ENCODE data around the gene SLC16A12.

SLC16A12 gene

GRCh38 chr10:89440226-89441009, 95.0 kb downstream of the SLC16A12 start:
- TF ChIP-seq, protein P1, sequence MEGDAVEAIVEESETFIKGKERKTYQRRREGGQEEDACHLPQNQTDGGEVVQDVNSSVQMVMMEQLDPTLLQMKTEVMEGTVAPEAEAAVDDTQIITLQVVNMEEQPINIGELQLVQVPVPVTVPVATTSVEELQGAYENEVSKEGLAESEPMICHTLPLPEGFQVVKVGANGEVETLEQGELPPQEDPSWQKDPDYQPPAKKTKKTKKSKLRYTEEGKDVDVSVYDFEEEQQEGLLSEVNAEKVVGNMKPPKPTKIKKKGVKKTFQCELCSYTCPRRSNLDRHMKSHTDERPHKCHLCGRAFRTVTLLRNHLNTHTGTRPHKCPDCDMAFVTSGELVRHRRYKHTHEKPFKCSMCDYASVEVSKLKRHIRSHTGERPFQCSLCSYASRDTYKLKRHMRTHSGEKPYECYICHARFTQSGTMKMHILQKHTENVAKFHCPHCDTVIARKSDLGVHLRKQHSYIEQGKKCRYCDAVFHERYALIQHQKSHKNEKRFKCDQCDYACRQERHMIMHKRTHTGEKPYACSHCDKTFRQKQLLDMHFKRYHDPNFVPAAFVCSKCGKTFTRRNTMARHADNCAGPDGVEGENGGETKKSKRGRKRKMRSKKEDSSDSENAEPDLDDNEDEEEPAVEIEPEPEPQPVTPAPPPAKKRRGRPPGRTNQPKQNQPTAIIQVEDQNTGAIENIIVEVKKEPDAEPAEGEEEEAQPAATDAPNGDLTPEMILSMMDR (IDR thresholded peaks at IDR 0.05; ENCODE audit: low read depth, low read length, missing control alignments): no peak
- in situ Hi-C loops (cut with HindIII; ENCODE audit: low pct_ligation_motif_present, low sequenced_read_pairs): no loop called here
- DNase-seq: no peak
- Histone ChIP-seq H3K27me3 (replicated peaks) (no peaks in the 10 kb centered on the region), H3K4me3 (ENCODE audit: low read depth, low read length) (no peak overlapping the region), H3K36me3 (replicated peaks) (no peaks in the 10 kb centered on the region), H3K27ac (no peak overlapping the region)

DNA sequence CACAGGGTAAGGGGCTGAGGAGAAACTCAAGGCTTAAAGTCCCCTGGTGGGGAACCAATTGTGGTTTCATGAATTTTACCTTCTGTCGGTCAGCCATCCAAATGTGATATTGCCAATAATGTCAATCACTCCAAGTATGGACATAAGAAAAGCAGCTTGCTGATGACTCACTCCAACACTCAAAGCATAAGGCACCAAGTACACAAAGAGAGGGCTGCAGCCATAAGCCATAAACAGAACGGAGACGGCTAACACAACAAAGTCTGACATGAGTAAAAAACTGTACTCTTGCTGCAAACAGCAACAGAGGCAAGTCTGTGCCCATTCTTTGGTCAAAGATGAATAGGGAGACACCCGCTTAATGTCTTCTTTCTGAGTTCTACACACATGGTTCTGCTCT, 96.9 kb downstream of the SLC16A12 start:
- TF ChIP-seq, protein P1 (IDR thresholded peaks at IDR 0.05; ENCODE audit: low read depth, low read length, missing control alignments): no peak
- Histone ChIP-seq H3K27me3 (replicated peaks) (no peaks in the 10 kb centered on the region), H3K36me3 (replicated peaks) (no peaks in the 10 kb centered on the region), H3K27ac (no peak overlapping the region), H3K4me3 (ENCODE audit: low read depth, low read length) (no peak overlapping the region)
- in situ Hi-C loops (cut with HindIII; ENCODE audit: low pct_ligation_motif_present, low sequenced_read_pairs): no loop called here
- no peak for DNase-seq

- Histone ChIP-seq H3K27ac (no peak overlapping the region), H3K4me3 (ENCODE audit: low read depth, low read length) (no peak overlapping the region), H3K36me3 (replicated peaks) (no peaks in the 10 kb centered on the region), H3K27me3 (replicated peaks) (no peaks in the 10 kb centered on the region)
- TF ChIP-seq, protein P1 (IDR thresholded peaks at IDR 0.05; ENCODE audit: low read depth, low read length, missing control alignments): no peak
- peak; percentile 55 for DNase-seq
- in situ Hi-C loops (cut with HindIII; ENCODE audit: low pct_ligation_motif_present, low sequenced_read_pairs): no loop called here
These were observed 103.4 kb downstream of the SLC16A12 start for GRCh38 chr10:89431977-89432376.

DNA sequence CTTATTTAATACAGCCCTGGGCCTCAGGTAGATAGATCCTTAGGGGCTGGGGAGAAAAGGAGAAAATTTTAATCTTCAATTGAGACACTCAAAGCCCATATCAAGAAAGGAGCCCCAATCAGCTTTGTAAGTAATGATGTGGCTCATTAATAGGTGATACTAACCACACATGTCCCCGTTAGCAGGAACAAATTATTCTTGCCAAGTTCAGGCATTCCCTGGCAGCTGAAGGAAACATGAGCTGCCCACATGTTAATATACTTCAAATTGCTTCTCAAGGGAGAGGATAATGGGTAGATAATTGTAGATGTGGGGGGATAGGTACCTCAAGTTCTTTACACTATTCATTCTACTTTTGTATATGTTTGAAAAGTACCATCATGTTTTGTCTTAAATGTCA, 106.5 kb downstream of the SLC16A12 start:
- no peaks in the 10 kb centered on the region for H3K36me3 ChIP-seq (replicated peaks)
- no peak overlapping the region for H3K4me3 ChIP-seq (ENCODE audit: low read depth, low read length)
- in situ Hi-C loops (cut with HindIII; ENCODE audit: low pct_ligation_motif_present, low sequenced_read_pairs): no loop called here
- H3K27ac ChIP-seq: no peak overlapping the region
- TF ChIP-seq, protein P1 (IDR thresholded peaks at IDR 0.05; ENCODE audit: low read depth, low read length, missing control alignments): no peak
- H3K27me3 ChIP-seq (replicated peaks): no peaks in the 10 kb centered on the region
- DNase-seq: no peak

DNA sequence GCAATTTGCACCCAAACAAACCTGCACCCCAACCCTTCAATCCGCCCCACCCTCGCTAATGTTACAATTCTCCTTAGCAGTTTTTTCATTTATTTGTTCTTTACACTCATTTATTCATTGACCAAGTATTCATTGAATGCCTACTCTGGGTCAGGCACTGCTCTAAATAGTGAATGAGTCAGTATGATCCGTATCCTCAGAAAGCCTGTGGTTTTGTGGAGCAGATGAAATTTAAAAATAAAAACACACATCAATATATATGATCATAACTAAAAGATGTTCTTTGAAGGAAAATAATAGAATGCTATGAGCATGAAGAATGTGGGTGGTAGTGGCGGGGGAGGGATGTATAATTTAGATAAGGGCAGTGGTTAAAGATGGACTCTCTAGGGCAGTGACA, 107.8 kb downstream of the SLC16A12 start:
- no peak overlapping the region for H3K4me3 ChIP-seq (ENCODE audit: low read depth, low read length)
- H3K36me3 ChIP-seq (replicated peaks): no peaks in the 10 kb centered on the region
- in situ Hi-C loops (cut with HindIII; ENCODE audit: low pct_ligation_motif_present, low sequenced_read_pairs): no loop called here
- H3K27me3 ChIP-seq (replicated peaks): no peaks in the 10 kb centered on the region
- TF ChIP-seq, protein P1 (IDR thresholded peaks at IDR 0.05; ENCODE audit: low read depth, low read length, missing control alignments): no peak
- H3K27ac ChIP-seq: peak overlapping the region; percentile 62
- peak; percentile 76 for DNase-seq

Data from brain microvascular endothelial cell (primary cell).